ENCODE data around the gene CBFA2T2.

Gene CBFA2T2

GRCh38 chr20:33658929-33659328, 169.0 kb downstream of the CBFA2T2 start:
- no peak overlapping the region for H3K4me3 ChIP-seq (ENCODE audit: low read depth, low read length)
- TF ChIP-seq CTCF (IDR thresholded peaks at IDR 0.05; ENCODE audit: borderline replicate concordance, insufficient read depth, low read depth, low read length), result no peak

- no peak for TF ChIP-seq CTCF (IDR thresholded peaks at IDR 0.05; ENCODE audit: borderline replicate concordance, insufficient read depth, low read depth, low read length)
- no peak overlapping the region for H3K4me3 ChIP-seq (ENCODE audit: low read depth, low read length)
Measured at GRCh38 chr20:33659341-33660034, 169.6 kb downstream of the CBFA2T2 start.

GRCh38 chr20:33660035-33660684, 170.3 kb downstream of the CBFA2T2 start:
- TF ChIP-seq CTCF (IDR thresholded peaks at IDR 0.05; ENCODE audit: borderline replicate concordance, insufficient read depth, low read depth, low read length), result no peak

GRCh38 chr20:33660685-33661058, 170.8 kb downstream of the CBFA2T2 start:
- no peak for TF ChIP-seq CTCF (IDR thresholded peaks at IDR 0.05; ENCODE audit: borderline replicate concordance, insufficient read depth, low read depth, low read length)
- no peak overlapping the region for H3K4me3 ChIP-seq (ENCODE audit: low read depth, low read length)

More at GRCh38 chr20:33660035-33660684, 170.3 kb downstream of the CBFA2T2 start:
- no peak overlapping the region for H3K4me3 ChIP-seq (ENCODE audit: low read depth, low read length)

GRCh38 chr20:33662172-33662571, 172.3 kb downstream of the CBFA2T2 start, which contains the start of gene C20orf144:
TSS of gene C20orf144 (plus strand) at chr20:33662327. CDS start at chr20:33662346, 19 bp downstream.
- peak within 1 kb of the TSS; percentile 76 for H3K4me3 ChIP-seq (ENCODE audit: low read depth, low read length)
- no peak for TF ChIP-seq CTCF (IDR thresholded peaks at IDR 0.05; ENCODE audit: borderline replicate concordance, insufficient read depth, low read depth, low read length)

- H3K4me3 ChIP-seq (ENCODE audit: low read depth, low read length), result peak overlapping the region; percentile 76
- no peak for TF ChIP-seq CTCF (IDR thresholded peaks at IDR 0.05; ENCODE audit: borderline replicate concordance, insufficient read depth, low read depth, low read length)
Measured at GRCh38 chr20:33663161-33664084, 173.5 kb downstream of the CBFA2T2 start.
